PFSK-1 (cell line): ENCODE measurements around the gene HSD17B14.

Experiments used
- FOXP2 ChIP-seq: optimal IDR thresholded peaks from 2 replicates; pipeline ENCODE3; 2011; ENCODE audit warnings: borderline replicate concordance, control low read depth, inconsistent platforms; ENCODE audit not compliant: insufficient read depth; ENCODE audit errors: extremely low read length, extremely low read depth
- POLR2AphosphoS5 ChIP-seq: IDR thresholded peaks from 2 replicates; pipeline ENCODE4 v1.6.1; 2012; ENCODE audit warnings: low read depth, mild to moderate bottlenecking, control low read depth, low read length, moderate library complexity
- REST ChIP-seq, 2 experiments: IDR thresholded peaks; 2 replicates each; pipeline versions ENCODE4 v1.6.1 to v1.8.0; 2011 to 2012; ENCODE audit warnings: low read depth in 2 of 2, low read length in 2 of 2, control low read depth in 1 of 2, inconsistent platforms in 1 of 2, mild to moderate bottlenecking in 1 of 2, moderate library complexity in 1 of 2; ENCODE audit not compliant: insufficient read depth in 1 of 2
- SIN3A ChIP-seq: IDR thresholded peaks from 2 replicates; pipeline ENCODE4 v1.6.1; 2012; ENCODE audit warnings: mild to moderate bottlenecking, low read length, moderate library complexity, borderline replicate concordance; ENCODE audit not compliant: insufficient read depth
- TAF1 ChIP-seq: IDR thresholded peaks from 2 replicates; pipeline ENCODE4 v1.6.1; 2012; ENCODE audit warnings: low read length, control low read depth, borderline replicate concordance; ENCODE audit not compliant: insufficient read depth

Gene HSD17B14

DNA sequence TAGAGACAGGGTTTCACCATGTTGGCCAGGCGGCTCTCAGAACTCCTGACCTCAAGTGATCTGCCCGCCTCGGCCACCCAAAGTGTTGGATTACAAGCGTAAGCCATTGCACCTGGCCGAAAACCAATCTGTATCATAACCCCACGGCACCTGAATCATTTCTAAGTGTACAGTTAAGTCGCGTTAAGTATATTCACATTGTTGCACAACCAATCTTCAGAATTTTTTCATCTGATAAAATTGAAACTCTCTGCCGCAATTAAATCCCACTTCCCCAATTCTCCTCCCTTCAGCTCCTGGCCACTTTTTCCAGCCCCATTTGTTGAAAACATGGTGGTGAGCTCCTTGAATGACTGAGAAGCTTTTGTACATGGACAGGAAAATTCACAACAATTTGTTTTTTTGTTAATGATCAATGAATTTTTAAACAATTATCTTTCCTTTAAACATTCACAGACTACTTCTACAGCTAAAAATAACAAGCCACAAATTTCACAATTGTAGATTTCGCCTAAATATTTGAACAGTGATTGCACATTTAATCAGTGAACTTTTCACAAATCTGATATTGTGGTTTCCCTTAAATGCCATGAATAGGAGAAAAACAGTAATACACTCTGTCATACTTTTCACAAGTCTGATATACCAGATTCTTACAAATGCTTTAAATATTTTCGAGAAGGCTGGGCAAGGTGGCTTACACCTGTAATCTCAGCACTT lies 67.1 kb downstream of the HSD17B14 start:
- TF ChIP-seq TAF1 (no peak), POLR2AphosphoS5 (no peak), FOXP2 (no peak), REST (IDR thresholded peaks at IDR 0.05; ENCODE audit: insufficient read depth in 1 of 2, low read depth in 2 of 2, low read length in 2 of 2) (no peak), SIN3A (no peak)
